Measurements from ENCODE around the gene TMEM9B. TPM values are rescaled to one million over a fixed set of nuclear protein-coding genes. Genes with fewer than 3 reads are reported as not detected.

The TMEM9B gene
- total and polyA plus RNA-seq, 9 of the 15 experiments (the other 6 are each of a cell fraction or from before 2014, with no cell fraction given), result 7.7 to 20.0 (median 14.0) TPM

- TF ChIP-seq HES1 (IDR thresholded peaks at IDR 0.05; ENCODE audit: low read depth), result 0 out of 2 replicates have a peak, but pooled peaks have one; percentile 39
- TF ChIP-seq FOXK2 (conservative IDR thresholded peaks at IDR 0.05 in 1 of 2, IDR thresholded peaks at IDR 0.05 in 1 of 2; ENCODE audit: low read depth in 2 of 2), result peak; percentile 52 to 55; a peak in 2 of 4 replicates
- peak; percentile 28; the same call in 1 of the 2 replicates for TF ChIP-seq TCF3 (CRISPR knock-in tag; IDR thresholded peaks at IDR 0.05)
- 0 out of 2 replicates have a peak, but pooled peaks have one; percentile 53 for TF ChIP-seq TCF7 (IDR thresholded peaks at IDR 0.05; ENCODE audit: borderline replicate concordance)
- TF ChIP-seq SMARCA4 (IDR thresholded peaks at IDR 0.05), result no peak
- TF ChIP-seq E2F6 (IDR thresholded peaks at IDR 0.05; ENCODE audit: borderline replicate concordance in 1 of 2, extremely low read depth in 1 of 2, insufficient read depth in 1 of 2, insufficient read length in 1 of 2, low read depth in 1 of 2, low read length in 1 of 2, poor library complexity in 1 of 2, severe bottlenecking in 1 of 2), result peak in 1 of 2 experiments; percentile 54
- peak; percentile 64; the same call in 1 of the 2 replicates for TF ChIP-seq DIDO1 (tag; IDR thresholded peaks at IDR 0.05; ENCODE audit: low read depth)
- peak; percentile 94 for TF ChIP-seq POLR2A (conservative IDR thresholded peaks at IDR 0.05)
- peak; percentile 72 to 96; a peak in 3 of 4 replicates for TF ChIP-seq HDAC1 (IDR thresholded peaks at IDR 0.05)
- peak; percentile 98 for TF ChIP-seq CREM (IDR thresholded peaks at IDR 0.05; ENCODE audit: low read depth)
- 0 out of 2 replicates have a peak, but pooled peaks have one; percentile 65 for TF ChIP-seq ZBTB9 (CRISPR knock-in tag; IDR thresholded peaks at IDR 0.05)
- peak; percentile 96 for TF ChIP-seq ELF2 (CRISPR knock-in tag; IDR thresholded peaks at IDR 0.05)
- TF ChIP-seq NR3C1 (CRISPR knock-in tag; IDR thresholded peaks at IDR 0.05), result no peak; the same call in 1 of the 2 replicates
- peak; percentile 98 for TF ChIP-seq MTA1 (IDR thresholded peaks at IDR 0.05; ENCODE audit: borderline replicate concordance)
- TF ChIP-seq ZBTB26 (CRISPR knock-in tag; IDR thresholded peaks at IDR 0.05), result no peak
- TF ChIP-seq PML (IDR thresholded peaks at IDR 0.05; ENCODE audit: low read length), result peak; percentile 80
- peak; percentile 66 to 90 for TF ChIP-seq SIN3A (IDR thresholded peaks at IDR 0.05; ENCODE audit: borderline replicate concordance in 2 of 2, control insufficient read depth in 1 of 2, low read depth in 2 of 2, low read length in 2 of 2)
- no peak for TF ChIP-seq ZNF408 (CRISPR knock-in tag; IDR thresholded peaks at IDR 0.05; ENCODE audit: low read depth)
- TF ChIP-seq KHSRP (IDR thresholded peaks at IDR 0.05), result peak; percentile 65; the same call in 1 of the 2 replicates
- TF ChIP-seq COPS2 (conservative IDR thresholded peaks at IDR 0.05), result no peak
- peak; percentile 88 for TF ChIP-seq TFAP4 (CRISPR knock-in tag; IDR thresholded peaks at IDR 0.05; ENCODE audit: borderline replicate concordance)
- TF ChIP-seq TBP (optimal IDR thresholded peaks at IDR 0.05; ENCODE audit: low read depth, low read length), result peak; percentile 59
- peak; percentile 80; the same call in 1 of the 2 replicates for TF ChIP-seq ELF4 (CRISPR knock-in tag; IDR thresholded peaks at IDR 0.05)
Measured at GRCh38 chr11:8964324-8965320, at the start of gene TMEM9B (continued).

Data from K562 (cell line).